ENCODE results near the gene SMARCD3. TPM values are rescaled to one million over a fixed set of nuclear protein-coding genes. Genes with fewer than 3 reads are reported as not detected.
A peak's percentile ranks its signal among the peaks of the same experiment; 100 is the strongest.

The SMARCD3 gene
- total and polyA plus RNA-seq, 2 of the 8 experiments (the other 6 are each of a cell fraction or from before 2014, with no cell fraction given) = 3.0 to 5.6 TPM

DNA sequence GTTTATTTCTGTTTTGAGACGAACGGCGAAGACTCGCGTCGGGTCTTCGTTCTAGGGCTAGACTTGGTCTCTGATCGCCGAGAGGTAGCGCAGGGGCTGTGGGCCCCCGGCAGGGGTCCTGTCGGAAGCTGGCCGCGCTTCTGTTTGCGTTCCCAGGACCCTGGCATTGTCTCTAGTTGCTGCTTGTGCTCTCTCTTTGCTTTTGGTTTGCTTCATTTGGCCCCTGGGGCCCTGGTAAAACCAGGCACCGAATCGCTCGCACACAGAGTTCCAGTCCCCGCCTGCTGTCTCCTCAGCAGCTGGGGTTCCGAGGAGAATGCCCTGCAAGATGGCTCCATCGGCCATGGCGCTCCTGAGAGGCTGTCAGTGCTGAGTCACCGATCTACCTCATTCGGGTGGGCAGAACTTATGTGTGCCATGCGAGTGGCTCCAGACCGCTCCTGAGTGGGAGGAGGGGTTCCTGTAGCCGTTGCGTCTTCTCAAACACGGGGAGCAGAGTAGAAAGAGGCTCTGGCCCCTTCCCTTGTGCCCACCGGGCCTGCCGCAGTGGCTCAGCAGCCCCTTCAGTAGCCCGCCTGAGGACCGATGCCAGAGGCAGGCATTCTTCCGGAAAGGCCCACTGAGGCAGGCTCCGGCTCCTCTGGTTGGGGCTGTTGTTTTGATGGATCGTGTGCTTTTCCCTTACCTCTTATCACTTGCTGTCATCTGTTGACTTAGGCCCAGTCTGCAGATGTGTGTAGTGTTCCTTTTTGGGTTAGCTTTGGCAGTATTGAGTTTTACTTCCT is 15.4 kb downstream of the SMARCD3 start (continued):
- TF ChIP-seq, protein P1, sequence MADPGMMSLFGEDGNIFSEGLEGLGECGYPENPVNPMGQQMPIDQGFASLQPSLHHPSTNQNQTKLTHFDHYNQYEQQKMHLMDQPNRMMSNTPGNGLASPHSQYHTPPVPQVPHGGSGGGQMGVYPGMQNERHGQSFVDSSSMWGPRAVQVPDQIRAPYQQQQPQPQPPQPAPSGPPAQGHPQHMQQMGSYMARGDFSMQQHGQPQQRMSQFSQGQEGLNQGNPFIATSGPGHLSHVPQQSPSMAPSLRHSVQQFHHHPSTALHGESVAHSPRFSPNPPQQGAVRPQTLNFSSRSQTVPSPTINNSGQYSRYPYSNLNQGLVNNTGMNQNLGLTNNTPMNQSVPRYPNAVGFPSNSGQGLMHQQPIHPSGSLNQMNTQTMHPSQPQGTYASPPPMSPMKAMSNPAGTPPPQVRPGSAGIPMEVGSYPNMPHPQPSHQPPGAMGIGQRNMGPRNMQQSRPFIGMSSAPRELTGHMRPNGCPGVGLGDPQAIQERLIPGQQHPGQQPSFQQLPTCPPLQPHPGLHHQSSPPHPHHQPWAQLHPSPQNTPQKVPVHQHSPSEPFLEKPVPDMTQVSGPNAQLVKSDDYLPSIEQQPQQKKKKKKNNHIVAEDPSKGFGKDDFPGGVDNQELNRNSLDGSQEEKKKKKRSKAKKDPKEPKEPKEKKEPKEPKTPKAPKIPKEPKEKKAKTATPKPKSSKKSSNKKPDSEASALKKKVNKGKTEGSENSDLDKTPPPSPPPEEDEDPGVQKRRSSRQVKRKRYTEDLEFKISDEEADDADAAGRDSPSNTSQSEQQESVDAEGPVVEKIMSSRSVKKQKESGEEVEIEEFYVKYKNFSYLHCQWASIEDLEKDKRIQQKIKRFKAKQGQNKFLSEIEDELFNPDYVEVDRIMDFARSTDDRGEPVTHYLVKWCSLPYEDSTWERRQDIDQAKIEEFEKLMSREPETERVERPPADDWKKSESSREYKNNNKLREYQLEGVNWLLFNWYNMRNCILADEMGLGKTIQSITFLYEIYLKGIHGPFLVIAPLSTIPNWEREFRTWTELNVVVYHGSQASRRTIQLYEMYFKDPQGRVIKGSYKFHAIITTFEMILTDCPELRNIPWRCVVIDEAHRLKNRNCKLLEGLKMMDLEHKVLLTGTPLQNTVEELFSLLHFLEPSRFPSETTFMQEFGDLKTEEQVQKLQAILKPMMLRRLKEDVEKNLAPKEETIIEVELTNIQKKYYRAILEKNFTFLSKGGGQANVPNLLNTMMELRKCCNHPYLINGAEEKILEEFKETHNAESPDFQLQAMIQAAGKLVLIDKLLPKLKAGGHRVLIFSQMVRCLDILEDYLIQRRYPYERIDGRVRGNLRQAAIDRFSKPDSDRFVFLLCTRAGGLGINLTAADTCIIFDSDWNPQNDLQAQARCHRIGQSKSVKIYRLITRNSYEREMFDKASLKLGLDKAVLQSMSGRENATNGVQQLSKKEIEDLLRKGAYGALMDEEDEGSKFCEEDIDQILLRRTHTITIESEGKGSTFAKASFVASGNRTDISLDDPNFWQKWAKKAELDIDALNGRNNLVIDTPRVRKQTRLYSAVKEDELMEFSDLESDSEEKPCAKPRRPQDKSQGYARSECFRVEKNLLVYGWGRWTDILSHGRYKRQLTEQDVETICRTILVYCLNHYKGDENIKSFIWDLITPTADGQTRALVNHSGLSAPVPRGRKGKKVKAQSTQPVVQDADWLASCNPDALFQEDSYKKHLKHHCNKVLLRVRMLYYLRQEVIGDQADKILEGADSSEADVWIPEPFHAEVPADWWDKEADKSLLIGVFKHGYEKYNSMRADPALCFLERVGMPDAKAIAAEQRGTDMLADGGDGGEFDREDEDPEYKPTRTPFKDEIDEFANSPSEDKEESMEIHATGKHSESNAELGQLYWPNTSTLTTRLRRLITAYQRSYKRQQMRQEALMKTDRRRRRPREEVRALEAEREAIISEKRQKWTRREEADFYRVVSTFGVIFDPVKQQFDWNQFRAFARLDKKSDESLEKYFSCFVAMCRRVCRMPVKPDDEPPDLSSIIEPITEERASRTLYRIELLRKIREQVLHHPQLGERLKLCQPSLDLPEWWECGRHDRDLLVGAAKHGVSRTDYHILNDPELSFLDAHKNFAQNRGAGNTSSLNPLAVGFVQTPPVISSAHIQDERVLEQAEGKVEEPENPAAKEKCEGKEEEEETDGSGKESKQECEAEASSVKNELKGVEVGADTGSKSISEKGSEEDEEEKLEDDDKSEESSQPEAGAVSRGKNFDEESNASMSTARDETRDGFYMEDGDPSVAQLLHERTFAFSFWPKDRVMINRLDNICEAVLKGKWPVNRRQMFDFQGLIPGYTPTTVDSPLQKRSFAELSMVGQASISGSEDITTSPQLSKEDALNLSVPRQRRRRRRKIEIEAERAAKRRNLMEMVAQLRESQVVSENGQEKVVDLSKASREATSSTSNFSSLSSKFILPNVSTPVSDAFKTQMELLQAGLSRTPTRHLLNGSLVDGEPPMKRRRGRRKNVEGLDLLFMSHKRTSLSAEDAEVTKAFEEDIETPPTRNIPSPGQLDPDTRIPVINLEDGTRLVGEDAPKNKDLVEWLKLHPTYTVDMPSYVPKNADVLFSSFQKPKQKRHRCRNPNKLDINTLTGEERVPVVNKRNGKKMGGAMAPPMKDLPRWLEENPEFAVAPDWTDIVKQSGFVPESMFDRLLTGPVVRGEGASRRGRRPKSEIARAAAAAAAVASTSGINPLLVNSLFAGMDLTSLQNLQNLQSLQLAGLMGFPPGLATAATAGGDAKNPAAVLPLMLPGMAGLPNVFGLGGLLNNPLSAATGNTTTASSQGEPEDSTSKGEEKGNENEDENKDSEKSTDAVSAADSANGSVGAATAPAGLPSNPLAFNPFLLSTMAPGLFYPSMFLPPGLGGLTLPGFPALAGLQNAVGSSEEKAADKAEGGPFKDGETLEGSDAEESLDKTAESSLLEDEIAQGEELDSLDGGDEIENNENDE (IDR thresholded peaks at IDR 0.05; ENCODE audit: insufficient replicate concordance, low read length) = no peak
- TF ChIP-seq CBX8 (IDR thresholded peaks at IDR 0.05; ENCODE audit: borderline replicate concordance, low read depth, low read length) (no peak), CBX5 (IDR thresholded peaks at IDR 0.05; ENCODE audit: low read depth, low read length) (no peak), ZNF274 (IDR thresholded peaks at IDR 0.05; ENCODE audit: borderline replicate concordance, extremely low read depth, low read length) (no peak), BACH1 (IDR thresholded peaks at IDR 0.05; ENCODE audit: low read length) (peak; percentile 36; the same call in 1 of the 2 replicates), TAF1 (IDR thresholded peaks at IDR 0.05; ENCODE audit: low read depth, low read length) (no peak), HDAC2 (IDR thresholded peaks at IDR 0.05; ENCODE audit: borderline replicate concordance in 1 of 2, low read depth in 2 of 2, low read length in 2 of 2) (no peak), YY1 (IDR thresholded peaks at IDR 0.05; ENCODE audit: low read depth, low read length) (peak; percentile 69; the same call in 1 of the 2 replicates), SIRT6 (IDR thresholded peaks at IDR 0.05; ENCODE audit: low read length) (no peak)

Measured in H1 (cell line).